GM18858 (cell line): ENCODE data around the gene PRDM15.

ENCODE experiments used
- ATAC-seq: cut with Tn5 transposase; IDR thresholded peaks from one replicate; pipeline ENCODE4 v1.9.1; 2021; ENCODE audit not compliant: unreplicated experiment

The PRDM15 gene

GRCh38 chr21:41753006-41753898 is 125.9 kb downstream of the PRDM15 start:
- no peak for ATAC-seq

GRCh38 chr21:41752231-41752681 is 126.9 kb downstream of the PRDM15 start:
- no peak for ATAC-seq

GRCh38 chr21:41751611-41752011 is 127.5 kb downstream of the PRDM15 start:
- no peak for ATAC-seq

- ATAC-seq, result no peak
Observed at GRCh38 chr21:41750532-41751151, 128.5 kb downstream of the PRDM15 start.

GRCh38 chr21:41750051-41750450 is 129.1 kb downstream of the PRDM15 start:
- ATAC-seq, result no peak

- ATAC-seq, result no peak
Observed at GRCh38 chr21:41749286-41749685, 129.9 kb downstream of the PRDM15 start.
